Body of pancreas (tissue), 4 donors: ENCODE measurements around the gene TLX2.

ENCODE experiments used
- POLR2A ChIP-seq, 3 donors: fragments of 450-650 bp; IDR thresholded peaks; one replicate each; pipeline ENCODE4 v1.6.1; 2016; ENCODE audit warnings: antibody characterized with exemption in 3 of 3, mild to moderate bottlenecking in 2 of 3
- TF ChIP-seq, protein P1 (sequence below), 7 experiments: fragments of 450-650 bp in 4 of 7; fragments of 200-600 bp in 3 of 7; sonication (generic) in 3 of 7; IDR thresholded peaks; one replicate each; pipeline ENCODE4 v1.5.1; 2016 to 2019; ENCODE audit warnings: antibody characterized with exemption in 7 of 7

DNA sequence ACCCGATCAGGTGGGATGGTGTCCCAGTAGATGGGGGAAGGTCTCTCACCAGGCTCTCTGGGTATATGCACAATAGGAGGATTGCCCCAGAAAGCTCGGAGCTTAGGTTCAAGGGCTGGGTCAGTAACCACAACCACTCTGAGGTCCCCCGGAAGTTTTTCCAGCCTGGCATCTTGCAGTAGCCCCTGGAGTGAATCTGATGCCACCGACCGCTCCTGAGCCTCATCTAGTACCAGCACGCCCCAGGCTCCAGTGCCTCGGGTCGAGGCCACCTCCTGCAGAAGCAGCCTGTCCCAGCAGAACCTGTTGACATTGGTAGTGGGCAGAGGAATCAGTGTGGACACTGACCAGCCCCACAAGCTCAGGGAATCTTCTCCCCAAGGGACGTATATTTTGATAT lies 9.8 kb downstream of the TLX2 start:
- TF ChIP-seq POLR2A (IDR thresholded peaks at IDR 0.05) = no peak
- TF ChIP-seq, protein P1, sequence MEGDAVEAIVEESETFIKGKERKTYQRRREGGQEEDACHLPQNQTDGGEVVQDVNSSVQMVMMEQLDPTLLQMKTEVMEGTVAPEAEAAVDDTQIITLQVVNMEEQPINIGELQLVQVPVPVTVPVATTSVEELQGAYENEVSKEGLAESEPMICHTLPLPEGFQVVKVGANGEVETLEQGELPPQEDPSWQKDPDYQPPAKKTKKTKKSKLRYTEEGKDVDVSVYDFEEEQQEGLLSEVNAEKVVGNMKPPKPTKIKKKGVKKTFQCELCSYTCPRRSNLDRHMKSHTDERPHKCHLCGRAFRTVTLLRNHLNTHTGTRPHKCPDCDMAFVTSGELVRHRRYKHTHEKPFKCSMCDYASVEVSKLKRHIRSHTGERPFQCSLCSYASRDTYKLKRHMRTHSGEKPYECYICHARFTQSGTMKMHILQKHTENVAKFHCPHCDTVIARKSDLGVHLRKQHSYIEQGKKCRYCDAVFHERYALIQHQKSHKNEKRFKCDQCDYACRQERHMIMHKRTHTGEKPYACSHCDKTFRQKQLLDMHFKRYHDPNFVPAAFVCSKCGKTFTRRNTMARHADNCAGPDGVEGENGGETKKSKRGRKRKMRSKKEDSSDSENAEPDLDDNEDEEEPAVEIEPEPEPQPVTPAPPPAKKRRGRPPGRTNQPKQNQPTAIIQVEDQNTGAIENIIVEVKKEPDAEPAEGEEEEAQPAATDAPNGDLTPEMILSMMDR (IDR thresholded peaks at IDR 0.05) = no peak
